OCI-LY7 (cell line): ENCODE results near the gene TMED5. TPM values are rescaled to one million over a fixed set of nuclear protein-coding genes. Genes with fewer than 3 reads are reported as not detected.

Source experiments
- BruUV-seq: library from RNA; stranded (reverse); fragments of 400-500 nt; replicated peaks from 2 replicates; lab custom pipeline; 2021; lab: Mats Ljungman, UMichigan
- CTCF ChIA-PET: fragments of 300-600 bp; sonication (Branson Sonifier 250); formaldehyde crosslinking; loops from one replicate; lab custom pipeline; 2022; ENCODE audit warnings: antibody characterized with exemption; ENCODE audit not compliant: unreplicated experiment; lab: Charles Lee
- POLR2A ChIA-PET: fragments of 300-600 bp; sonication (Branson Sonifier 250); formaldehyde crosslinking; loops from one replicate; lab custom pipeline; 2022; ENCODE audit warnings: antibody characterized with exemption; lab: Charles Lee
- DNase-seq: peaks from one replicate; pipeline ENCODE4 v3.0.0-alpha.2; 2015; ENCODE audit warnings: low spot score
- H2AFZ ChIP-seq: fragments of 200-600 bp; sonication (generic), shearing (Covaris generic); 2 replicates; pipeline ENCODE4 v1.6.1; 2014; ENCODE audit warnings: mild to moderate bottlenecking, antibody characterized with exemption, low read length, moderate library complexity
- H3K27ac ChIP-seq: fragments of 200-600 bp; sonication (generic); 2 replicates; pipeline ENCODE4 v1.5.1; 2014; ENCODE audit warnings: mixed run types, low read depth, mild to moderate bottlenecking, moderate library complexity, low read length, inconsistent platforms; ENCODE audit not compliant: poor library complexity, severe bottlenecking
- H3K36me3 ChIP-seq: fragments of 200-600 bp; sonication (generic); 2 replicates; pipeline ENCODE4 v1.6.1; 2014; ENCODE audit warnings: mild to moderate bottlenecking, antibody characterized with exemption, low read length, moderate library complexity, mixed read lengths; ENCODE audit not compliant: insufficient read depth
- H3K4me1 ChIP-seq: fragments of 200-600 bp; sonication (generic); 2 replicates; pipeline ENCODE4 v1.5.1; 2014; ENCODE audit warnings: mild to moderate bottlenecking, low read length; ENCODE audit not compliant: insufficient read depth, poor library complexity, severe bottlenecking
- H3K4me2 ChIP-seq: fragments of 200-600 bp; sonication (generic); 2 replicates; pipeline ENCODE4 v1.6.1; 2014; ENCODE audit warnings: mild to moderate bottlenecking, low read length
- H3K4me3 ChIP-seq: fragments of 200-600 bp; sonication (generic); 2 replicates; pipeline ENCODE4 v1.5.1; 2014; ENCODE audit warnings: mild to moderate bottlenecking, low read depth, low read length; ENCODE audit not compliant: poor library complexity, severe bottlenecking
- H3K79me2 ChIP-seq: fragments of 200-600 bp; sonication (generic); 2 replicates; pipeline ENCODE4 v1.6.1; 2016; ENCODE audit warnings: low read depth, mild to moderate bottlenecking, low read length, moderate library complexity, mixed read lengths; ENCODE audit not compliant: insufficient read depth
- H3K9me2 ChIP-seq: fragments of 200-600 bp; sonication (generic); 2 replicates; pipeline ENCODE4 v1.6.1; 2016; ENCODE audit warnings: mild to moderate bottlenecking, low read length, mixed read lengths; ENCODE audit not compliant: insufficient read depth
- H3K9me3 ChIP-seq: fragments of 200-600 bp; sonication (generic); 2 replicates; pipeline ENCODE4 v1.6.1; 2014; ENCODE audit warnings: mild to moderate bottlenecking, mixed run types, low read length, mixed read lengths
- H4K20me1 ChIP-seq: fragments of 200-600 bp; sonication (generic); 2 replicates; pipeline ENCODE4 v1.6.1; 2014; ENCODE audit warnings: mild to moderate bottlenecking, antibody characterized with exemption, low read length, moderate library complexity, mixed read lengths; ENCODE audit not compliant: insufficient read depth
- CTCF ChIP-seq: fragments of 200-600 bp; sonication (generic); conservative IDR thresholded peaks from 2 replicates; pipeline ENCODE4 v1.5.1; 2014; ENCODE audit warnings: mild to moderate bottlenecking, antibody characterized with exemption, low read length, moderate library complexity, mixed read lengths
- EZH2phosphoT487 ChIP-seq: fragments of 200-600 bp; sonication (generic); IDR thresholded peaks from 2 replicates; pipeline ENCODE4 v1.6.1; 2018; ENCODE audit warnings: low read depth, borderline replicate concordance, mild to moderate bottlenecking, mixed run types, antibody characterized with exemption, low read length, moderate library complexity, mixed read lengths
- intact Hi-C: fragments of 100-400 bp; cut with micrococcal nuclease; formaldehyde crosslinking; loops from one replicate; pipeline ENCODE4 v1.10.0; 2022; ENCODE audit not compliant: unreplicated experiment
- total RNA-seq, 2 experiments: library from RNA; depleted of rRNA in 1 of 2; stranded (reverse); fragments of >200 nt in 1 of 2; shearing (Covaris generic) in 1 of 2; gene quantifications; 2 replicates each; pipeline ENCODE4 v1.2.3, GENCODE V29; 2014 to 2022

Gene TMED5
- total RNA-seq, 2 experiments from 2014 or later = 40.3 to 49.1 TPM

DNA sequence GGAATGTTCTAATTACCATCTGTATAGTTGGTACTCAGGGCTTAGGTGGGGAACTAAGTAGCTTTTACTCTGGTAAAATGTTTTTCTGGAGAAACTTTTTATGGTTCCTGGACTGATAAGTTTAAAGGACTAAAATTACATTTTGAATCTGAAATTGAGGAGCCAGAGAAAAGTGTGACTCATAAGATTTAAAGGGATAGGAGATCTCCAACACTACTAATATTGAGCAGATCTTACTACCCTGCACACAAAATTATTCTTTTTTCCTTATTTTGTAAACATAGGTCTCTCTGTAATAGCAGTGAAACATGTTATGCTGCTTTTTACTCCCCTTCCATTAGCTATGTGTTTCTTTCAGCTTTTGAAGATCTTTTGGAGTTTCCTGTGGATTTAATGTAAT, 68.7 kb downstream of the TMED5 start:
- POLR2A ChIA-PET = interaction anchor here (0.6 to 1.2 kb wide), 4 partner anchors 15 to 39 kb away, joined by 3 to 8 read pairs (median 4); no protein-coding TSS in a partner anchor
- Histone ChIP-seq H4K20me1 (peaks cover 36% of the 10 kb centered on the region), H3K4me1 (peaks cover 26% of the 10 kb centered on the region), H3K4me2 (no peak overlapping the region), H3K4me3 (no peak overlapping the region), H3K79me2 (peaks cover 94% of the 10 kb centered on the region), H3K27ac (peak overlapping the region; percentile 9), H2AFZ (no peak overlapping the region), H3K9me2 (no peaks in the 10 kb centered on the region), H3K9me3 (peaks cover 23% of the 10 kb centered on the region), H3K36me3 (peaks cover 98% of the 10 kb centered on the region)
- intact Hi-C loops = no loop called here
- DNase-seq = no peak
- no TSS peak for BruUV-seq
- CTCF ChIA-PET = no interaction called here
- no peak for TF ChIP-seq EZH2phosphoT487
- no peak for TF ChIP-seq CTCF

- Histone ChIP-seq H3K9me3 (peaks cover 23% of the 10 kb centered on the region), H3K9me2 (no peaks in the 10 kb centered on the region), H2AFZ (no peak overlapping the region), H3K79me2 (peaks cover 99% of the 10 kb centered on the region), H3K4me1 (peaks cover 26% of the 10 kb centered on the region), H3K27ac (peak overlapping the region; percentile 4), H3K36me3 (peaks cover 98% of the 10 kb centered on the region), H3K4me2 (peak overlapping the region; percentile 16), H4K20me1 (peaks cover 36% of the 10 kb centered on the region), H3K4me3 (no peak overlapping the region)
- intact Hi-C loops = no loop called here
- DNase-seq = no peak
- CTCF ChIA-PET = no interaction called here
- no TSS peak for BruUV-seq
- POLR2A ChIA-PET = interaction anchor here (0.6 to 1.1 kb wide), 3 partner anchors 15 to 33 kb away, joined by 3 to 8 read pairs (median 6); no protein-coding TSS in a partner anchor
- no peak for TF ChIP-seq EZH2phosphoT487
- TF ChIP-seq CTCF = no peak
Measured at GRCh38 chr1:93111065-93111464, 69.1 kb downstream of the TMED5 start.

GRCh38 chr1:93109578-93109977, 70.6 kb downstream of the TMED5 start:
- ChIA-PET CTCF (interaction anchor here (0.6 kb wide), 2 partner anchors 30 to 470 kb away, joined by 3 read pairs; no protein-coding TSS in a partner anchor), POLR2A (interaction anchor here (0.6 to 2.8 kb wide), 9 partner anchors 10 to 228 kb away, joined by 3 to 13 read pairs (median 4); partner anchors contain the start of gene MTF2)
- H3K27ac ChIP-seq = no peak overlapping the region
- no peak for TF ChIP-seq CTCF
- H3K79me2 ChIP-seq = peaks cover 100% of the 10 kb centered on the region
- intact Hi-C loops = no loop called here
- peaks cover 26% of the 10 kb centered on the region for H3K4me1 ChIP-seq
- H4K20me1 ChIP-seq = peaks cover 36% of the 10 kb centered on the region
- peaks cover 98% of the 10 kb centered on the region for H3K36me3 ChIP-seq
- H2AFZ ChIP-seq = no peak overlapping the region
- H3K4me3 ChIP-seq = no peak overlapping the region
- peaks cover 23% of the 10 kb centered on the region for H3K9me3 ChIP-seq
- BruUV-seq = no TSS peak
- H3K4me2 ChIP-seq = 0 out of 2 replicates have a peak overlapping the region, but pooled peaks have one; percentile 16
- no peaks in the 10 kb centered on the region for H3K9me2 ChIP-seq
- no peak for DNase-seq
